MG63 (cell line): ENCODE results near the gene RALGDS. TPM values are rescaled to one million over a fixed set of nuclear protein-coding genes. Genes with fewer than 3 reads are reported as not detected.
A peak's percentile ranks its signal among the peaks of the same experiment; 100 is the strongest.

Experiments used
- DNase-seq: peaks from one replicate; pipeline ENCODE4 v3.0.0-alpha.2; 2020
- H3K27me3 ChIP-seq: fragments of 250-450 bp; sonication (Bioruptor Pico); 2 replicates; pipeline ENCODE4 v1.5.1; 2020; ENCODE audit warnings: mild to moderate bottlenecking, moderate library complexity
- H3K36me3 ChIP-seq: fragments of 250-450 bp; sonication (Bioruptor Pico); 2 replicates; pipeline ENCODE4 v1.5.1; 2020; ENCODE audit warnings: mild to moderate bottlenecking, moderate library complexity
- H3K4me3 ChIP-seq: fragments of 250-450 bp; sonication (Bioruptor Pico); 2 replicates; pipeline ENCODE4 v1.5.1; 2020; ENCODE audit warnings: mild to moderate bottlenecking, moderate library complexity
- H3K9me3 ChIP-seq: fragments of 250-450 bp; sonication (Bioruptor Pico); 2 replicates; pipeline ENCODE4 v1.5.1; 2020; ENCODE audit warnings: mild to moderate bottlenecking, moderate library complexity
- total RNA-seq: library from RNA; depleted of rRNA; stranded (reverse); fragments of >200 nt; shearing (Covaris generic); gene quantifications from 2 replicates; pipeline ENCODE4 v1.2.3, GENCODE V29; 2014; ENCODE audit warnings: low replicate concordance

RALGDS gene
- total RNA-seq, 1 experiment from 2014 or later: 21.4 TPM

- no peak for DNase-seq
- Histone ChIP-seq H3K9me3 (no peaks in the 10 kb centered on the region), H3K36me3 (no peaks in the 10 kb centered on the region), H3K4me3 (no peak overlapping the region), H3K27me3 (no peaks in the 10 kb centered on the region)
Measured at GRCh38 chr9:133142684-133143622, 21.9 kb upstream of the RALGDS start.

- no peak for DNase-seq
- H3K27me3 ChIP-seq: no peaks in the 10 kb centered on the region
- H3K9me3 ChIP-seq: no peaks in the 10 kb centered on the region
- H3K36me3 ChIP-seq: no peaks in the 10 kb centered on the region; the same call in 1 of the 2 replicates
- no peak overlapping the region for H3K4me3 ChIP-seq
Measured at GRCh38 chr9:133141833-133142595, 21.0 kb upstream of the RALGDS start.

- H3K36me3 ChIP-seq: no peaks in the 10 kb centered on the region; the same call in 1 of the 2 replicates
- DNase-seq: no peak
- H3K9me3 ChIP-seq: no peaks in the 10 kb centered on the region
- H3K27me3 ChIP-seq: no peaks in the 10 kb centered on the region
- no peak overlapping the region for H3K4me3 ChIP-seq
Measured at GRCh38 chr9:133140606-133141005, 19.6 kb upstream of the RALGDS start.

- H3K4me3 ChIP-seq: no peak overlapping the region
- DNase-seq: no peak
- H3K27me3 ChIP-seq: no peaks in the 10 kb centered on the region
- no peaks in the 10 kb centered on the region for H3K9me3 ChIP-seq
- H3K36me3 ChIP-seq: no peaks in the 10 kb centered on the region; the same call in 1 of the 2 replicates
Measured at GRCh38 chr9:133140174-133140505, 19.1 kb upstream of the RALGDS start.

GRCh38 chr9:133139246-133140173 lies 18.5 kb upstream of the RALGDS start:
- H3K27me3 ChIP-seq: no peaks in the 10 kb centered on the region

GRCh38 chr9:133137451-133138231 lies 16.6 kb upstream of the RALGDS start:
- Histone ChIP-seq H3K9me3 (no peaks in the 10 kb centered on the region), H3K4me3 (no peak overlapping the region), H3K27me3 (no peaks in the 10 kb centered on the region), H3K36me3 (no peaks in the 10 kb centered on the region; the same call in 1 of the 2 replicates)
- DNase-seq: no peak

More at GRCh38 chr9:133139246-133140173, 18.5 kb upstream of the RALGDS start:
- H3K9me3 ChIP-seq: no peaks in the 10 kb centered on the region
- DNase-seq: no peak
- H3K4me3 ChIP-seq: no peak overlapping the region
- no peaks in the 10 kb centered on the region; the same call in 1 of the 2 replicates for H3K36me3 ChIP-seq

GRCh38 chr9:133135146-133135745 lies 14.2 kb upstream of the RALGDS start:
- no peaks in the 10 kb centered on the region; the same call in 1 of the 2 replicates for H3K36me3 ChIP-seq
- no peak overlapping the region for H3K4me3 ChIP-seq
- peak; percentile 99 for DNase-seq
- H3K9me3 ChIP-seq: no peaks in the 10 kb centered on the region
- H3K27me3 ChIP-seq: no peaks in the 10 kb centered on the region

- no peak for DNase-seq
- Histone ChIP-seq H3K4me3 (no peak overlapping the region), H3K36me3 (no peaks in the 10 kb centered on the region; the same call in 1 of the 2 replicates), H3K9me3 (no peaks in the 10 kb centered on the region), H3K27me3 (no peaks in the 10 kb centered on the region)
Measured at GRCh38 chr9:133134388-133135145, 13.5 kb upstream of the RALGDS start.

GRCh38 chr9:133133681-133134387 lies 12.8 kb upstream of the RALGDS start:
- DNase-seq: peak; percentile 96
- H3K4me3 ChIP-seq: no peak overlapping the region
- no peaks in the 10 kb centered on the region; the same call in 1 of the 2 replicates for H3K36me3 ChIP-seq

GRCh38 chr9:133132174-133132573 lies 11.1 kb upstream of the RALGDS start:
- no peak for DNase-seq
- no peaks in the 10 kb centered on the region for H3K27me3 ChIP-seq
- H3K4me3 ChIP-seq: no peak overlapping the region
- no peaks in the 10 kb centered on the region; the same call in 1 of the 2 replicates for H3K36me3 ChIP-seq
- no peaks in the 10 kb centered on the region for H3K9me3 ChIP-seq

More at GRCh38 chr9:133133681-133134387, 12.8 kb upstream of the RALGDS start:
- Histone ChIP-seq H3K27me3 (no peaks in the 10 kb centered on the region), H3K9me3 (no peaks in the 10 kb centered on the region)

- H3K9me3 ChIP-seq: no peaks in the 10 kb centered on the region
- no peak overlapping the region for H3K4me3 ChIP-seq
- no peak for DNase-seq
- no peaks in the 10 kb centered on the region; the same call in 1 of the 2 replicates for H3K36me3 ChIP-seq
- H3K27me3 ChIP-seq: no peaks in the 10 kb centered on the region
Measured at GRCh38 chr9:133131506-133131905, 10.5 kb upstream of the RALGDS start.

GRCh38 chr9:133130685-133131244 lies 9.7 kb upstream of the RALGDS start:
- no peaks in the 10 kb centered on the region for H3K9me3 ChIP-seq
- no peaks in the 10 kb centered on the region; the same call in 1 of the 2 replicates for H3K36me3 ChIP-seq
- DNase-seq: no peak
- no peak overlapping the region for H3K4me3 ChIP-seq
- H3K27me3 ChIP-seq: no peaks in the 10 kb centered on the region

GRCh38 chr9:133129001-133129795 lies 8.2 kb upstream of the RALGDS start:
- H3K27me3 ChIP-seq: no peaks in the 10 kb centered on the region
- no peak overlapping the region for H3K4me3 ChIP-seq
- no peaks in the 10 kb centered on the region; the same call in 1 of the 2 replicates for H3K36me3 ChIP-seq
- H3K9me3 ChIP-seq: no peaks in the 10 kb centered on the region
- DNase-seq: no peak
